ENCODE data around the gene HIVEP3. TPM values are rescaled to one million over a fixed set of nuclear protein-coding genes. Genes with fewer than 3 reads are reported as not detected.

The HIVEP3 gene
- total RNA-seq, 4 donors from 2014 or later, result 4.2 to 6.5 (median 4.7) TPM

DNA sequence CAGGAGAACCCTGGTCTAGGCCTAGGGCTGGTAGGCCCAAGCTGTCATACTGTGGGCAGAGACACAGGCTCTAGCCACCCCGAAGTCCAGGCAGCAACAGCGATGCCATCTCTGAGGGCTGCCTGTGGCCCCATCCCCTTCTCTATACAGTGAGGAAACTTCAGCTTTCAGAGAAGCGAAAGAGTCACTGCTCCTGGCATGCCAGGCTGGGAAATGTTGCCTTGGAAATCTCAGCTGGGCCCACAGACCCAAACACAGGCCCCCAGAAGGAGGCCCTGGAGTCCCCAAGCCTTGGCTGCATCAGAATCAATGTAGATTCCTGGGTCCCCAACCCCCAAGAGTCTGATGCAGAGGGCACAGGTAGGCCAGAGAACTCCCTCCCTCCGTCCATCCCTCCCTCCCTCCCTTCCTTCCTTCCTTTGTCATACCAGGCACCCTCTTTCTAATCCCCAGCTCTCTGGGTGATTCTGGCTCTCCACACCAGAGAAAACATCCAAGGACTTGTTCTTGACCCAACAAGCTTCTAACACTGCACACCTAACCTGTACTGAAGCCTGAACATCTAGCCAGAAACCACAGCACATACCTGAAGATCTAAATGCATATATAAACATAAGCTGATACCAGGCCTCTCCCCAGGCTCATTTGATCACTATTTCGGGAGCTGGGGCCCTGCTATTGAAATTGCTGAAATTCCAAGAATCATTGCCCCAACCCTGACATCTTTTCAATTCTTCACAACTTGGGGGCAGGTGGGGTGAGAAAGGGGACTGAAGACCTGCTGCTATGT, 291.0 kb downstream of the HIVEP3 start:
- Histone ChIP-seq H3K36me3 (peaks cover 0 to 8% (median 0%) of the 10 kb centered on the region in 3 donors), H3K4me3 (no peak overlapping the region), H3K27ac (no peak overlapping the region), H3K9me3 (no peaks in the 10 kb centered on the region), H3K4me1 (peaks cover 0 to 8% (median 2%) of the 10 kb centered on the region in 4 donors), H3K27me3 (no peaks in the 10 kb centered on the region)
- no peak for DNase-seq (ENCODE audit: low spot score in 2 of 2)
- WGBS, 2 donors, result 97 to 98% methylated on average over 5 of the region's 5 CpGs
- TF ChIP-seq, protein P1, sequence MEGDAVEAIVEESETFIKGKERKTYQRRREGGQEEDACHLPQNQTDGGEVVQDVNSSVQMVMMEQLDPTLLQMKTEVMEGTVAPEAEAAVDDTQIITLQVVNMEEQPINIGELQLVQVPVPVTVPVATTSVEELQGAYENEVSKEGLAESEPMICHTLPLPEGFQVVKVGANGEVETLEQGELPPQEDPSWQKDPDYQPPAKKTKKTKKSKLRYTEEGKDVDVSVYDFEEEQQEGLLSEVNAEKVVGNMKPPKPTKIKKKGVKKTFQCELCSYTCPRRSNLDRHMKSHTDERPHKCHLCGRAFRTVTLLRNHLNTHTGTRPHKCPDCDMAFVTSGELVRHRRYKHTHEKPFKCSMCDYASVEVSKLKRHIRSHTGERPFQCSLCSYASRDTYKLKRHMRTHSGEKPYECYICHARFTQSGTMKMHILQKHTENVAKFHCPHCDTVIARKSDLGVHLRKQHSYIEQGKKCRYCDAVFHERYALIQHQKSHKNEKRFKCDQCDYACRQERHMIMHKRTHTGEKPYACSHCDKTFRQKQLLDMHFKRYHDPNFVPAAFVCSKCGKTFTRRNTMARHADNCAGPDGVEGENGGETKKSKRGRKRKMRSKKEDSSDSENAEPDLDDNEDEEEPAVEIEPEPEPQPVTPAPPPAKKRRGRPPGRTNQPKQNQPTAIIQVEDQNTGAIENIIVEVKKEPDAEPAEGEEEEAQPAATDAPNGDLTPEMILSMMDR (IDR thresholded peaks at IDR 0.05), result no peak
- TF ChIP-seq EP300 (IDR thresholded peaks at IDR 0.05) (no peak), POLR2A (IDR thresholded peaks at IDR 0.05) (no peak)

DNA sequence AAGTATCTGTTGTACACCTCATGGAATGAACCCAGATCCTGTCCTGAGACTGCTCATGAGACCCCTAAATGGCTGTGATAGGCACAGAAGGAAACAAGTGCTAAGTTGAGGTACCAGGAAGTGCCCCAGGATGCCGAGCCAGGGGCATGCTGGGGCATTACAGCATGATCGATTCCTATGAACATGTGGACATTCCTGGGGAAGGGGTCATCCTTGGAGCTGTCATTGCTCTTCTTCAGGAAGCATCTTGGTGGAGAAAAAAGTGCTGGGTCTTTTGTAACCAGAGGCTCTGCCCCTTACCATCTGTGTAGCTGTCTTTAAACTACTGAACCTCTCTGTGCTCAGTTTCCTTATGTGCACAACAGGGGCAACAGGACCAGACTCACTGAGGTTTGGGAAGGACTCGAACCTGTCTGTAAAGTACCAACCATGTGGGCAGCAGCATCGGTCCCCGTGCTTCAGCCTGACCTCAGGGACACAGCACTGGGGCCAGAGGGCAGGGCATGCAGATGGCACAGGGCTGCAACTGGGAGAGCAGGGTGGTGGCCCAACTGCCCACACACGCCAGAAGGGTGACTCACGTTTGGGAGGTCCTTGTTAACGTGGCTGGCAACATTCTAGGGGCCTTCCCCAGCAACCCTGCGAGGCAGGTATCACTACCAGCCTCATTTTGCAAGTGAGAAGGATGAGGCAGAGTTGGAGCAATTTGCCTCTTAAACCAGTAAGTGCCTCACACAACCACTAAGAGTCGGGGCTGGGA, 291.9 kb downstream of the HIVEP3 start:
- Histone ChIP-seq H3K9me3 (no peaks in the 10 kb centered on the region), H3K4me3 (no peak overlapping the region), H3K27ac (no peak overlapping the region), H3K4me1 (peaks cover 0 to 9% (median 2%) of the 10 kb centered on the region in 4 donors), H3K27me3 (no peaks in the 10 kb centered on the region), H3K36me3 (peaks cover 0 to 8% (median 0%) of the 10 kb centered on the region in 3 donors)
- WGBS, 2 donors, result 72 to 76% methylated on average over 10 of the region's 10 CpGs
- no peak for TF ChIP-seq EP300 (IDR thresholded peaks at IDR 0.05)
- TF ChIP-seq, protein P1 (IDR thresholded peaks at IDR 0.05), result no peak
- TF ChIP-seq POLR2A (IDR thresholded peaks at IDR 0.05), result no peak
- DNase-seq (ENCODE audit: low spot score in 2 of 2), result no peak

DNA sequence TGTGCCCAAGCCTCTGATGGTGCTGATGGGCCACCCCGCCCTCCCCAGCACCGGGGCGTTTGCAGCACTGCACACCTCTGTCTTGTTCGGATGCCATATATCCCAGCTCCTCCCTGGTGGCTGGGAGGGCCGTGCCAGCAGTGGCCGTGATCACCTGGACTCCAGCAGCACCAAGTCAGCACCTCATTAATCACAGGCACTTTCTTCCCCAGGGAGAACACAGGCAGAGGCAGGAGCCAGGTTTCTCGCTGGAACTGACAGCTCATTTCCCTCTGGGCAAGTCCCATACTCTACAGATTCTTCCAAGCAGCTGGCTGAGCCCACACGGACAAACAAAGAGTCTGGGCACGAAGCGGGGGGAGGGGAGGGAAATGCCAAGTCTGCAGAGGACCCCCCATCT, 292.6 kb downstream of the HIVEP3 start:
- no peak for DNase-seq (ENCODE audit: low spot score in 2 of 2)
- TF ChIP-seq EP300 (IDR thresholded peaks at IDR 0.05), result no peak
- TF ChIP-seq POLR2A (IDR thresholded peaks at IDR 0.05), result no peak
- TF ChIP-seq, protein P1 (IDR thresholded peaks at IDR 0.05), result no peak
- Histone ChIP-seq H3K4me1 (peaks cover 0 to 9% (median 2%) of the 10 kb centered on the region in 4 donors), H3K4me3 (no peak overlapping the region), H3K27ac (no peak overlapping the region), H3K27me3 (no peaks in the 10 kb centered on the region), H3K36me3 (peaks cover 0 to 8% (median 0%) of the 10 kb centered on the region in 3 donors), H3K9me3 (no peaks in the 10 kb centered on the region)
- 53 to 63% methylated on average over 10 of the region's 10 CpGs for WGBS, 2 donors

DNA sequence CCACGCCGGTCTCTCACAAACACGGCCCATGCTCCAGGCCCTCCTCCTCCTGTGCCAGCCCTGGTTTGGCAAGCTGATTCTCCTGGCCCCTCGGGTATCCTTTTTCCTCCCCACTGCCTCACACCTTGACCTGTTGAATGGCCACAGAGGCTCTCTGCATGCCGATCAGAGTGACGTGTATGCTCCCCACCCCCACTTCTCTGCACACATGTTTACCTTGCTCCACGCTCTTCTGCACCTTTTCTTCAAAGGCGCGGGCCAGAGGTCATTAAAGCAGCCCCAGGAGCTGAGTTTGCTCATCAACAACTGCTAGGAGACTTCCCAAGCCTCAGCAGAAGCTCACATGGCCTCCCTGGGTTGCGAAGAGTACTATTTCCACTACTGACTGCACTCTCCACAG, 295.0 kb downstream of the HIVEP3 start:
- DNase-seq (ENCODE audit: low spot score in 2 of 2), result no peak

More for the DNA sequence above, 295.0 kb downstream of the HIVEP3 start:
- no peak overlapping the region for H3K27ac ChIP-seq
- TF ChIP-seq, protein P1 (IDR thresholded peaks at IDR 0.05), result no peak
- TF ChIP-seq POLR2A (IDR thresholded peaks at IDR 0.05) (no peak), EP300 (IDR thresholded peaks at IDR 0.05) (no peak)
- H3K9me3 ChIP-seq, result no peaks in the 10 kb centered on the region
- no peak overlapping the region for H3K4me3 ChIP-seq
- peaks cover 0 to 8% (median 0%) of the 10 kb centered on the region in 3 donors for H3K36me3 ChIP-seq
- no peaks in the 10 kb centered on the region for H3K27me3 ChIP-seq
- peaks cover 0 to 13% (median 2%) of the 10 kb centered on the region in 4 donors for H3K4me1 ChIP-seq
- 80 to 82% methylated on average over 10 of the region's 10 CpGs for WGBS, 2 donors

All from tibial nerve (tissue), 4 donors.